Measurements from ENCODE around the gene ISLR.

Gene ISLR

DNA sequence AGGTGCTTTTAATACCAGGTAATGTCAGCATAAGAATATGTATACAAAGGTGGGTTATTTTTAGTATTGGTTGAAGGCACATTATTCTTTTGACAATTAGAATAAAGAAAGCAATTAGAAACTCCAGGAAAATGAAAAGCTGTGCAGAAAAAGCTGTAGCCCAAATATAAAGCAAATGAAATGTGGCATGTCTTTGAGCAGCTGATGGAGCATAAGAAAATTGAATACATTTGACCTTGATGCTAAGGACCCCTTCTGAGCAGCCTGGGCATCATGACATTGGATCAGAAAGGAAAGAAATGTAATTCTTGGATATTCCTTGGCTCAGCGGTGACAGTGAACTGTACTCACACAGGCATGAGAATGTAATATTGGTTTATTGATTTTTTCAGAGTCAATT lies 8.0 kb upstream of the ISLR start:
- Histone ChIP-seq H3K9me3 (no peaks in the 10 kb centered on the region), H3K4me1 (peaks cover 0 to 14% (median 11%) of the 10 kb centered on the region in 4 donors), H3K27ac (no peak overlapping the region), H3K27me3 (no peaks in the 10 kb centered on the region), H3K4me3 (no peak overlapping the region), H3K36me3 (no peaks in the 10 kb centered on the region)
- TF ChIP-seq, protein P1, sequence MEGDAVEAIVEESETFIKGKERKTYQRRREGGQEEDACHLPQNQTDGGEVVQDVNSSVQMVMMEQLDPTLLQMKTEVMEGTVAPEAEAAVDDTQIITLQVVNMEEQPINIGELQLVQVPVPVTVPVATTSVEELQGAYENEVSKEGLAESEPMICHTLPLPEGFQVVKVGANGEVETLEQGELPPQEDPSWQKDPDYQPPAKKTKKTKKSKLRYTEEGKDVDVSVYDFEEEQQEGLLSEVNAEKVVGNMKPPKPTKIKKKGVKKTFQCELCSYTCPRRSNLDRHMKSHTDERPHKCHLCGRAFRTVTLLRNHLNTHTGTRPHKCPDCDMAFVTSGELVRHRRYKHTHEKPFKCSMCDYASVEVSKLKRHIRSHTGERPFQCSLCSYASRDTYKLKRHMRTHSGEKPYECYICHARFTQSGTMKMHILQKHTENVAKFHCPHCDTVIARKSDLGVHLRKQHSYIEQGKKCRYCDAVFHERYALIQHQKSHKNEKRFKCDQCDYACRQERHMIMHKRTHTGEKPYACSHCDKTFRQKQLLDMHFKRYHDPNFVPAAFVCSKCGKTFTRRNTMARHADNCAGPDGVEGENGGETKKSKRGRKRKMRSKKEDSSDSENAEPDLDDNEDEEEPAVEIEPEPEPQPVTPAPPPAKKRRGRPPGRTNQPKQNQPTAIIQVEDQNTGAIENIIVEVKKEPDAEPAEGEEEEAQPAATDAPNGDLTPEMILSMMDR (IDR thresholded peaks at IDR 0.05) = no peak
- no peak for DNase-seq
- intact Hi-C loops (cut with DNase I; ENCODE audit: low total_unique reads) = no loop called here

- peaks cover 3 to 27% (median 22%) of the 10 kb centered on the region in 4 donors for H3K4me1 ChIP-seq
- H3K4me3 ChIP-seq = no peak overlapping the region
- TF ChIP-seq, protein P1 (IDR thresholded peaks at IDR 0.05) = no peak
- no peak overlapping the region for H3K27ac ChIP-seq
- intact Hi-C loops (cut with DNase I; ENCODE audit: low total_unique reads) = no loop called here
- no peaks in the 10 kb centered on the region for H3K36me3 ChIP-seq
- DNase-seq = no peak
- no peaks in the 10 kb centered on the region for H3K27me3 ChIP-seq
- no peaks in the 10 kb centered on the region for H3K9me3 ChIP-seq
Measured at GRCh38 chr15:74167891-74168331, 5.6 kb upstream of the ISLR start.

- Histone ChIP-seq H3K4me3 (no peak overlapping the region), H3K4me1 (peaks cover 3 to 34% (median 28%) of the 10 kb centered on the region in 4 donors), H3K36me3 (no peaks in the 10 kb centered on the region), H3K27ac (no peak overlapping the region), H3K27me3 (no peaks in the 10 kb centered on the region), H3K9me3 (no peaks in the 10 kb centered on the region)
- intact Hi-C loops (cut with DNase I; ENCODE audit: low total_unique reads) = no loop called here
- TF ChIP-seq, protein P1 (IDR thresholded peaks at IDR 0.05) = no peak
- no peak for DNase-seq
Measured at GRCh38 chr15:74168711-74169126, 4.8 kb upstream of the ISLR start.

GRCh38 chr15:74170071-74170844 lies 3.3 kb upstream of the ISLR start:
- intact Hi-C loops (cut with DNase I; ENCODE audit: low total_unique reads) = no loop called here
- Histone ChIP-seq H3K4me3 (no peak overlapping the region), H3K36me3 (peaks cover 0 to 2% (median 2%) of the 10 kb centered on the region in 3 donors), H3K27ac (no peak overlapping the region), H3K4me1 (peaks cover 3 to 49% (median 43%) of the 10 kb centered on the region in 4 donors), H3K9me3 (no peaks in the 10 kb centered on the region), H3K27me3 (no peaks in the 10 kb centered on the region)
- DNase-seq = no peak
- TF ChIP-seq, protein P1 (IDR thresholded peaks at IDR 0.05) = no peak

DNA sequence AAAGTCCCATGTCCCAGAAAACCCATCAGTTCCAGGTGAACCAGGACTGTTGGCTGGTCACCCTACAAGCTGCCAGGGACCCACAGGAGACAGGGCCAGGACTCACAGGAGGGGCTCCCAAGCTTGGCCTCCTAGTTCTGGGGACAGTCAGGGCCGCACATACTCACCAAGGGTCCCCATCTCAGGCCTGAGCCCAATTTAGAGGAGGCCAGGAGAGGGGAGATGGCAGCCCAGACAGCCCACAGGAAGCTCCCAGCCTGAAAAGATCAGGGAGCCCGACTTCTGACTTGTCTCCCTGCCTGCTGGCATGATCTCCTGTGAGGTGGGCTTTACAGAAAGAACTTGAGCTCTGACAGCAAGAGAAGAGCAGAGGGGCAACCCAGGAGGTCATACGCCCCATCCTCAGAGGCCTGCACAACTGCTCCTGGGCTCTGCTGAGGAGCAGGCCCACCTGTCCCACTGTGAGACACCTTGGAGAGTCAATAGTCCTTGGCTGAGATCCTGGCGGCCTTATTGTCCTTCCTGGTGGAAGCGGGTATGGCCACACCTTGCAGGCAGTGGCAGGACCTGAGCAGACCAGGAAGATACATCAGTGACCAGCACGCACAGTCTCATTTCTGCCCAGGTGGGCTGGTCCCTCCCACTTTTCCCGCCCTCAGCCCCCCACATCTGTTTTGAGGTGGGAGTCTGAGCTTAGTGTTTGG lies 2.5 kb upstream of the ISLR start:
- Histone ChIP-seq H3K27ac (no peak overlapping the region), H3K4me3 (no peak overlapping the region), H3K36me3 (peaks cover 0 to 9% (median 7%) of the 10 kb centered on the region in 3 donors), H3K27me3 (no peaks in the 10 kb centered on the region), H3K4me1 (peaks cover 3 to 57% (median 51%) of the 10 kb centered on the region in 4 donors), H3K9me3 (no peaks in the 10 kb centered on the region)
- intact Hi-C loops (cut with DNase I; ENCODE audit: low total_unique reads) = no loop called here
- DNase-seq = no peak
- TF ChIP-seq, protein P1 (IDR thresholded peaks at IDR 0.05) = no peak
